Esophagus mucosa (tissue), 1 donor: Measurements from ENCODE around the gene NUDT21. TPM values are rescaled to one million over a fixed set of nuclear protein-coding genes. Genes with fewer than 3 reads are reported as not detected.

ENCODE experiments used
- total RNA-seq: library from RNA; stranded (reverse); gene quantifications from one replicate; pipeline ENCODE4 v1.2.4, GENCODE V29; 2023
- donor health status: DM: yes; HTN: yes; CAD: no.

Gene NUDT21
- total RNA-seq, 1 donor from 2014 or later = 99.3 TPM

Other genes with a start within 250 kb of the NUDT21 start
- 74.2 TPM for gene AMFR, start 25.8 kb downstream of the NUDT21 start, total RNA-seq
- 39.0 TPM for gene OGFOD1, start 222 bp upstream of the NUDT21 start, total RNA-seq
- gene BBS2, start 68.7 kb upstream of the NUDT21 start, total RNA-seq = 35.3 TPM
- gene MT4, start 113.7 kb upstream of the NUDT21 start, total RNA-seq = 8.4 TPM
- gene MT3, start 138.2 kb upstream of the NUDT21 start, total RNA-seq = not detected
- 220 TPM for gene MT2A, start 157.3 kb upstream of the NUDT21 start, total RNA-seq
- gene MT1E, start 174.4 kb upstream of the NUDT21 start, total RNA-seq = 98.8 TPM
- gene MT1M, start 181.3 kb upstream of the NUDT21 start, total RNA-seq = 2.0 TPM
- gene MT1A, start 187.3 kb upstream of the NUDT21 start, total RNA-seq = 2.9 TPM
- not detected for gene MT1B, start 200.6 kb upstream of the NUDT21 start, total RNA-seq
- 3.7 TPM for gene MT1F, start 206.6 kb upstream of the NUDT21 start, total RNA-seq
- 26.3 TPM for gene MT1G, start 216.7 kb upstream of the NUDT21 start, total RNA-seq
- 5.0 TPM for gene MT1H, start 218.5 kb upstream of the NUDT21 start, total RNA-seq
- gene MT1X, start 231.1 kb upstream of the NUDT21 start, total RNA-seq = 603 TPM